RWPE2 (cell line): Measurements from ENCODE around the gene PITPNM3.

Source experiments
- ATAC-seq: fragments of 200-7000 bp; cut with Tn5 transposase; 3 replicates; pipeline ENCODE4 v1.9.1; 2021; ENCODE audit warnings: low read depth
- DNase-seq: peaks from one replicate; pipeline ENCODE4 v3.0.0-alpha.2; 2020; ENCODE audit warnings: low spot score
- H3K27ac ChIP-seq: fragments of 450-650 bp; 2 replicates; pipeline ENCODE4 v1.5.1; 2017; ENCODE audit warnings: mild to moderate bottlenecking; ENCODE audit not compliant: poor library complexity, severe bottlenecking
- H3K27me3 ChIP-seq: fragments of 250-450 bp; sonication (Bioruptor Pico); 2 replicates; pipeline ENCODE4 v1.5.1; 2021; ENCODE audit warnings: mild to moderate bottlenecking, moderate library complexity; ENCODE audit not compliant: insufficient read depth, poor library complexity, severe bottlenecking
- H3K36me3 ChIP-seq: fragments of 250-450 bp; sonication (Bioruptor Pico); 2 replicates; pipeline ENCODE4 v1.5.1; 2020; ENCODE audit warnings: low read depth, mild to moderate bottlenecking, moderate library complexity
- H3K4me1 ChIP-seq: fragments of 250-450 bp; sonication (Bioruptor Pico); 2 replicates; pipeline ENCODE4 v1.5.1; 2021; ENCODE audit warnings: mild to moderate bottlenecking, moderate library complexity; ENCODE audit not compliant: insufficient read depth, poor library complexity, severe bottlenecking
- H3K4me3 ChIP-seq: fragments of 250-450 bp; sonication (Bioruptor Pico); 2 replicates; pipeline ENCODE4 v1.5.1; 2021; ENCODE audit warnings: mild to moderate bottlenecking, moderate library complexity; ENCODE audit not compliant: severe bottlenecking
- H3K9me3 ChIP-seq: fragments of 250-450 bp; sonication (Bioruptor Pico); 2 replicates; pipeline ENCODE4 v1.5.1; 2021; ENCODE audit warnings: mild to moderate bottlenecking, moderate library complexity; ENCODE audit not compliant: severe bottlenecking
- CTCF ChIP-seq: fragments of 450-650 bp; IDR thresholded peaks from one replicate; pipeline ENCODE4 v1.5.1; 2017; ENCODE audit warnings: mild to moderate bottlenecking, moderate library complexity; ENCODE audit not compliant: poor library complexity, severe bottlenecking

The PITPNM3 gene

GRCh38 chr17:6444571-6445335, 111.6 kb downstream of the PITPNM3 start:
- no peaks in the 10 kb centered on the region for H3K9me3 ChIP-seq
- H3K4me3 ChIP-seq = peak overlapping the region; percentile 60
- no peaks in the 10 kb centered on the region for H3K4me1 ChIP-seq
- DNase-seq = no peak
- no peak for ATAC-seq
- peaks cover 27% of the 10 kb centered on the region for H3K36me3 ChIP-seq
- H3K27me3 ChIP-seq = no peaks in the 10 kb centered on the region
- H3K27ac ChIP-seq = no peak overlapping the region
- no peak for TF ChIP-seq CTCF

- Histone ChIP-seq H3K36me3 (peaks cover 19% of the 10 kb centered on the region), H3K27me3 (no peaks in the 10 kb centered on the region), H3K27ac (peak within 1 kb of the TSS; percentile 68), H3K9me3 (no peaks in the 10 kb centered on the region), H3K4me3 (peak within 1 kb of the TSS; percentile 60), H3K4me1 (no peaks in the 10 kb centered on the region)
- DNase-seq = peak; percentile 96
- TF ChIP-seq CTCF = no peak
- peak; percentile 96 for ATAC-seq
Measured at GRCh38 chr17:6443692-6444570, 112.4 kb downstream of the PITPNM3 start, which contains the start of gene PIMREG. TSS of gene PIMREG (plus strand) at chr17:6444455. CDS start at chr17:6445111, 656 bp downstream.

- no peak overlapping the region for H3K4me3 ChIP-seq
Measured at GRCh38 chr17:6442775-6443174, 113.6 kb downstream of the PITPNM3 start.

GRCh38 chr17:6439951-6440350, 116.4 kb downstream of the PITPNM3 start:
- Histone ChIP-seq H3K9me3 (no peaks in the 10 kb centered on the region), H3K4me1 (no peaks in the 10 kb centered on the region), H3K4me3 (no peak overlapping the region), H3K36me3 (no peaks in the 10 kb centered on the region), H3K27ac (no peak overlapping the region), H3K27me3 (no peaks in the 10 kb centered on the region)
- no peak for ATAC-seq
- TF ChIP-seq CTCF = no peak
- DNase-seq = no peak

More at GRCh38 chr17:6442775-6443174, 113.6 kb downstream of the PITPNM3 start:
- no peak overlapping the region for H3K27ac ChIP-seq
- no peaks in the 10 kb centered on the region for H3K4me1 ChIP-seq
- no peaks in the 10 kb centered on the region for H3K27me3 ChIP-seq
- no peaks in the 10 kb centered on the region for H3K9me3 ChIP-seq
- DNase-seq (no peak), ATAC-seq (no peak)
- H3K36me3 ChIP-seq = peaks cover 15% of the 10 kb centered on the region
- TF ChIP-seq CTCF = no peak
